Measurements from ENCODE around the gene CCBE1.

Gene CCBE1

GRCh38 chr18:59437851-59438569 lies 259.2 kb downstream of the CCBE1 start:
- no peak for DNase-seq

DNA sequence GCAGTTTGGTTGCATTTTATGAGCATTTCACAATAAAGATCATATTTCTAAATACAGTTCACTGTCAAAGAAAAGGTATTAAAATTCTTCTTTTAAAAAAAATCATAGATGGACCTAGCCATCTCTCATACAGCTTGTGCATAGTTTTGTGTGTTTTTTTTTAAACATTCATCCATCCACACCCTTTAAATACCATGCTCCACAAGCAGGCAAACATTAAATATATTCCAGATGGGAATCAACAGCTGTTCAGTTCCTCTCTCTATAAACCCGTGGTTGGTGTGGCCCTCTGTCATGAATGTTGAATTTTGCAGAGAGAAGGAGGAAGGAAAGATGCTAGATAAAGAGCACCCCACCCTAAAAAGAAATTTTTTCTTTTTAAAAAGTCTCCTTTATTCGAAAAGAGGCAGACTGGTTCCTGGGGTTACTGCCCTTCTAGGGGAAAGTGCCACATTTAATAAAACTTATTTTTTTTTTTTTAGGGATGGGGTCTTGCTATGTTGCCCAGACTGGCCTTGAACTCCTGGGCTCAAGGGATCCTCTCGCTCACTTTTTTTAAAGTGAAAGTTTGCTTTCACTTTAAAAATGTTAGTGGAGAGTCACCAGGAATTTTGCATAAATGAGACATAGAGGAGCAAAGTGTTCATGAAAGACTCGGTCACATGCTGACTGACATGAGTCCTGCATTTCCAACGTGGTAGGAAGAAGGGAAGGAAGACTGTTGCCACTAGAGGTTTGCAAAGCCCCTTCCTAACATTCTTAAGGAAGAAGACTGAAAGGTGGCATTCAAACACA lies 264.2 kb downstream of the CCBE1 start:
- no peak for DNase-seq

DNA sequence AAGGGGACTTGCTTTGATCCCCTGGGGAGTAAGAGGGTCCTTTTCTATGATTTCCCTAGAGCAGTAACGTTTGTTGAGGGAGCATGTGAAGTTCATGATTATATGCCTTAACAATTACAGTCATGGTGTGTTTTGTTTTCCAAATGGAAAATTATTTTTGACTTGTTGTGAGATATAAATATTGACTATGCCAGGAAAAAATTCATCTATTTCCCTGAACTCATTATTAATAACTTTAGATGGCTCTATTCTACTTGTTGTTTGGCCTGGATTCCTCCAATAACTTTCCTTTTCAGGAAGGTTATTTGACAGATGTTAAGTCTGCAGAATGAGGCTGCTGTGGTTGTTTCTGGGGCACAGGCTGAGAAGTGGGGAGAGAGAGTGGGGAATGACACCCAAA lies 266.1 kb downstream of the CCBE1 start:
- DNase-seq = no peak

- no peak for DNase-seq
Measured at GRCh38 chr18:59429608-59430007, 267.6 kb downstream of the CCBE1 start.

- no peak for DNase-seq
Measured at GRCh38 chr18:59428018-59428417, 269.2 kb downstream of the CCBE1 start.

DNA sequence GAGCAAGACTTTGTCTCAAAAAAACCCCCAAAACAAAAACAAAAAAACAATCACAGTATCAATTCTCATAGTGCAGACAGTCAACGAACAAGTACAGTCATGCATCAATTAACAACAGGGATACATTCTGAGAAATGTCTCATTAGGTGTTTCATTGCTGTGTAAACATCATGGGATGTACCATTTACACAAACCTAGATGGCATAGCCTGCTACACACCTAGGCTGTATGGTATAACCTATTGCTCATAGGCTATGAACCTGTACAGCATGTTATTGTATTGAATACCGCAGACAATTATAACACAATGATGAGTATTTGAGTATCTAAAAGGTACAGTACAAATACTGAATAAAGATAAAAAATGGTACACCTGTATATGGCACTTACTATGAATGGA lies 270.4 kb downstream of the CCBE1 start:
- no peak for DNase-seq

GRCh38 chr18:59423259-59423658 lies 274.0 kb downstream of the CCBE1 start:
- DNase-seq = no peak

GRCh38 chr18:59420244-59420643 lies 277.0 kb downstream of the CCBE1 start:
- DNase-seq = no peak

DNA sequence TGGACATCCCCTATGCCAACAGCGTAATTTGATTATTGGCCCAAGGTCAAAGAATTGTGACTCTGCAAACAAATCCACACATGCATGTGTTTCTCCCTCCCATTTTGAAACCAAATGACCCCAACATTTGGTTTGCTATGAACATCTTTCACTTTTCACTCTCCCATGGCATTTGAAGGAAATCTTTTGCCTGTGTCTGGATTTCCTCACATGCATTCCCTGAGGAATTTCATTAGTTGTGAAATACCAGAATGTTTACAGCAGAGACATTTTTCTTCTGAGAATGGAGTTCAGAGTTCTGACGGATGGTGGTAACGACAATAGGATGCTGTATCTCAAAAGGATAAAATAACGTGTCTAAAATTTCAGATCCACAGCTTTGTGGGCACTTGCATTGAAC lies 277.8 kb downstream of the CCBE1 start:
- DNase-seq = no peak

DNA sequence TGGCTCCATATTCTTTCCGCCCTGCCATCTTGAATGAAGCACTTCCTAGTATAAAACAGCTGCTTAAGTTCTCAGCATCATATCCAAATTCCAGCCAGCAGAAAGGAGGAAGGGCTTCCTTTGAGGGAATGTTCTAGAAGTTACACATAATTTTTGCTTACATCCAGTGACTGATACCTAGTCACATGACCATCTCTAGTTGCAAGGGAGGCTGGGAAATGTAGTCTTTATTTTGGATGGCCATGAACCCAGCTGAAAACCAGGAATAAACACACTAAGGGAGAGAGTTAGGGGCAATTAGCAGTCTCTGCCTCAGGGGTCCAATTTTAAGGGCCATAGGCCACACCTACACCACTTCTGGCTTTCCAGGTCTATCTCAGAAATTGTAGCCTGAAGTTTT lies 280.4 kb downstream of the CCBE1 start:
- no peak for DNase-seq

GRCh38 chr18:59414111-59414653 lies 283.0 kb downstream of the CCBE1 start:
- no peak for DNase-seq

DNA sequence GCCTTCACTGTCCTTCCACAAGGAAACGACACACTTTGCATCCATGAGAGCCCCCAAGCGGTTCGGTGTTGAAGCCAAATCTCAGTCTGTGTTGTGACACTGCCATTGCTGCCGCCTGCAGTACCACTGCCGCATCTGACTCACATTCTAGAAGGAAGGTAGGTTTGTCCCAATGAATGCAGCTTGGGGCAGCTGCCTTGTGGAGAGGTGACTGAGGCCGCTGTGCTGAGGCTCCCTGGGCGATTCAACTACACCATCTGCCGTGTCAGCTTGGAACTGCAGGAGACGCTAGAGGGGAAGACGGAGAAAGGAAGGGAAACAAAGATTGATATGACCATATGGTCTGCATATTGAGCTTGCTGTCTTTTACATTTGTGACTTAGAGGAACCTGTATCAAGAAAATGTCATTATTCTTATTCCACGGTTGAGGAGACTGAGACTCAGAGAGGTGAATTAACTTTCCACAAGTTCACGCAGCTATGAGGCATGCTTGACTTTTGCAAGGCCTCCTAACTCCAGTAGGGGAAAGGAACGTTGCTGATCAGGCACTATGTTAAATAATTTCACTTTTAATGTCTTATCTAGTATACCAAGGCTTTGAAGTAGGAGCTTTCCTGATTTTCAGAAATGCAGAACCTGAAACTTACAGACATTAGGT lies 294.7 kb downstream of the CCBE1 start:
- DNase-seq = peak; percentile 78 to 81

- DNase-seq = no peak
Measured at GRCh38 chr18:59400407-59400806, 296.8 kb downstream of the CCBE1 start.

- DNase-seq = no peak
Measured at GRCh38 chr18:59395226-59396175, 301.7 kb downstream of the CCBE1 start.

DNA sequence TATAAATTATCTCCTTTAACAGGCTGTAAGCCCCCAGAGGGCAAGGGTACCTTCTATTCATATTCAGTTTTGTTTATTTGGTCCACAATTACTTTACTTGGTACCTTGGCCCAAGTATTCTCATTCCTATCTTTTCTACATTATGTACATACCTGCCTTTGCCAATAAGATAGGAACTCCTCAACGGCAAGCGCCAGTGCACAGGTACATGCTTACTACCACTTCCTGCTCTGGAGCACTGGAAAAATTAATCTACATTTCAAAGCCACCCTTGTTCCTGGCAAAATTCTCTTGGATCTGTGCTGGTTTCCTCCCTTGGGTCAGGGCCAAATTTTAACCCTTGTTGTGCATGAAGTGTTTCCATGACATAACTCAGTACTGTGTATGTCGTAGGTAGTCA lies 303.8 kb downstream of the CCBE1 start:
- DNase-seq = no peak

GRCh38 chr18:59388817-59389216 lies 308.4 kb downstream of the CCBE1 start:
- DNase-seq = no peak

DNA sequence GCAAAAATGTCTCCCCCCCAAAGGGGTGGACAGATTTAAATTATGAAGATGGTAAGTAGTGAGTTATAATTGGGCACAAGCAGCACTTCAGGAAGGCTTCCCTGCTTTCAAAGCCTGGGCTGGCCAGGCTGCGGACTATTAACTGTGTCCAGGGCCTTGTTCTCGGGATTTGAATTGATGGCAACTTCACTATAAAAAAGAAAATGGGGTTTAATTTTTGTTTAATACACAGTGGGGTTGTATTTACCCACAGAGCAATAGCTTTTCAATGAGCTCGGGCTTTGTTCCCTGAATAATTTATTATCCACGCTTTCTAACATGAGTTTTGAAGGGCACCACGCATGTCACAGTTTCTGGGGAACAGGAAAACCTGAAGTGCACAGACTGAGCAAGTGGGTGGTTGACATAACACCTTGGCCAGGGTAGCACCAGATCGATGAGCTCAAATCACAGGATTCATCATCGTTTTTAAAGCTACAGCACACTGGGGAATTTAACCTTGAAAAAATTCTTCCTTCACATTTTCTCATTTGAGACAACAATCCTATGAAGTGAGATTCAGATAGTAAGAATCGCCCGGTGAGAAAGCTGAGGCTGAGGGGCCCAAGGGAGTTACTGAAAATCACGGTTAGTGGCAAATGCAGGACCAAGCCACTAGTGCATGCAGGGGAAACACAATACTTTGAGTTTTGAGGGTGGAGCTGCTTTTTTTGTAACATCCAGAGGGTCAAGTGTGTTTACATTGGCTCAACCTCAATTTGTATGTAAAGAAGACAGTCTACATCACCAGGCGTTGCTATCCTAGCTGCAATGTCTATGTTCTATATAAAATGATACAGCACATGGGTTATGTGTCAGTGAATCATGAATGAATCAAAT lies 309.3 kb downstream of the CCBE1 start:
- DNase-seq = no peak

GRCh38 chr18:59386909-59387686 lies 310.1 kb downstream of the CCBE1 start:
- no peak for DNase-seq

- no peak for DNase-seq
Measured at GRCh38 chr18:59385191-59385590, 312.0 kb downstream of the CCBE1 start.

- no peak for DNase-seq
Measured at GRCh38 chr18:59383851-59384250, 313.4 kb downstream of the CCBE1 start.

GRCh38 chr18:59382383-59382782 lies 314.8 kb downstream of the CCBE1 start:
- DNase-seq = no peak
